SU-DHL-6 (cell line): ENCODE results near the gene L3MBTL4.

Source experiments
- H2AFZ ChIP-seq: fragments of 200-600 bp; sonication (generic); 2 replicates; pipeline ENCODE4 v1.6.1; 2014; ENCODE audit warnings: low read depth, mild to moderate bottlenecking, moderate library complexity, mixed read lengths, antibody characterized with exemption, low read length; ENCODE audit not compliant: severe bottlenecking
- H3F3A ChIP-seq: fragments of 200-600 bp; shearing (Covaris generic); 2 replicates; pipeline ENCODE4 v1.6.0; 2016; ENCODE audit warnings: antibody characterized with exemption, mild to moderate bottlenecking; ENCODE audit not compliant: insufficient read depth
- H3K27ac ChIP-seq: fragments of 200-600 bp; sonication (generic); 2 replicates; pipeline ENCODE4 v1.5.1; 2016; ENCODE audit warnings: low read depth, mild to moderate bottlenecking, low read length, moderate library complexity, mixed read lengths
- H3K27me3 ChIP-seq: fragments of 200-600 bp; sonication (generic), shearing (Covaris generic); 2 replicates; pipeline ENCODE4 v1.6.0; 2014; ENCODE audit warnings: mild to moderate bottlenecking, low read length
- H3K36me3 ChIP-seq: fragments of 200-600 bp; sonication (generic); 2 replicates; pipeline ENCODE4 v1.6.1; 2014; ENCODE audit warnings: mild to moderate bottlenecking, low read length, mixed read lengths
- H3K4me2 ChIP-seq: fragments of 300-600, 200-600 bp; shearing (Covaris generic), sonication (generic); 2 replicates; pipeline ENCODE4 v1.6.0; 2014; ENCODE audit warnings: low read length, low read depth, mild to moderate bottlenecking; ENCODE audit not compliant: poor library complexity, severe bottlenecking
- H3K4me3 ChIP-seq: fragments of 200-600 bp; sonication (generic); 2 replicates; pipeline ENCODE4 v1.5.1; 2014; ENCODE audit warnings: antibody characterized with exemption, low read length, mild to moderate bottlenecking, mixed read lengths; ENCODE audit not compliant: insufficient read depth, poor library complexity, severe bottlenecking
- H3K79me2 ChIP-seq: fragments of 200-600 bp; sonication (generic); 2 replicates; pipeline ENCODE4 v1.6.1; 2014; ENCODE audit warnings: mild to moderate bottlenecking, low read length, moderate library complexity; ENCODE audit not compliant: insufficient read depth
- H3K9ac ChIP-seq: fragments of 200-600 bp; sonication (generic); 2 replicates; pipeline ENCODE4 v1.7.0; 2014; ENCODE audit warnings: mild to moderate bottlenecking, low read length
- H3K9me2 ChIP-seq: fragments of 200-600 bp; sonication (generic); replicated peaks from 2 replicates; pipeline ENCODE4 v1.6.1; 2014; ENCODE audit warnings: low read length; ENCODE audit not compliant: insufficient read depth
- H3K9me3 ChIP-seq: fragments of 200-600 bp; sonication (generic); 2 replicates; pipeline ENCODE4 v1.6.1; 2014; ENCODE audit warnings: low read length, mixed read lengths; ENCODE audit not compliant: insufficient read depth
- H4K20me1 ChIP-seq: fragments of 200-600 bp; sonication (generic); 2 replicates; pipeline ENCODE4 v1.6.1; 2014; ENCODE audit warnings: low read depth, mild to moderate bottlenecking, antibody characterized with exemption, low read length, moderate library complexity, mixed read lengths
- EZH2phosphoT487 ChIP-seq: fragments of 200-600 bp; sonication (generic), shearing (Covaris generic); conservative IDR thresholded peaks from 2 replicates; pipeline ENCODE4 v1.6.1; 2018; ENCODE audit warnings: mild to moderate bottlenecking, antibody characterized with exemption, low read length, moderate library complexity, mixed read lengths
- TF ChIP-seq, protein P1 (sequence below): fragments of 200-600 bp; sonication (generic); IDR thresholded peaks from one replicate; pipeline ENCODE4 v1.5.1; 2017; ENCODE audit warnings: antibody characterized with exemption, mild to moderate bottlenecking, low read length, moderate library complexity; ENCODE audit not compliant: insufficient read depth, poor library complexity, severe bottlenecking

The L3MBTL4 gene

GRCh38 chr18:6397931-6398566 lies 16.7 kb downstream of the L3MBTL4 start:
- no peak overlapping the region for H3K4me2 ChIP-seq
- no peak overlapping the region for H2AFZ ChIP-seq
- no peaks in the 10 kb centered on the region for H3K36me3 ChIP-seq
- no peak overlapping the region for H3K27ac ChIP-seq
- H3F3A ChIP-seq = no peaks in the 10 kb centered on the region
- TF ChIP-seq EZH2phosphoT487 = no peak
- TF ChIP-seq, protein P1, sequence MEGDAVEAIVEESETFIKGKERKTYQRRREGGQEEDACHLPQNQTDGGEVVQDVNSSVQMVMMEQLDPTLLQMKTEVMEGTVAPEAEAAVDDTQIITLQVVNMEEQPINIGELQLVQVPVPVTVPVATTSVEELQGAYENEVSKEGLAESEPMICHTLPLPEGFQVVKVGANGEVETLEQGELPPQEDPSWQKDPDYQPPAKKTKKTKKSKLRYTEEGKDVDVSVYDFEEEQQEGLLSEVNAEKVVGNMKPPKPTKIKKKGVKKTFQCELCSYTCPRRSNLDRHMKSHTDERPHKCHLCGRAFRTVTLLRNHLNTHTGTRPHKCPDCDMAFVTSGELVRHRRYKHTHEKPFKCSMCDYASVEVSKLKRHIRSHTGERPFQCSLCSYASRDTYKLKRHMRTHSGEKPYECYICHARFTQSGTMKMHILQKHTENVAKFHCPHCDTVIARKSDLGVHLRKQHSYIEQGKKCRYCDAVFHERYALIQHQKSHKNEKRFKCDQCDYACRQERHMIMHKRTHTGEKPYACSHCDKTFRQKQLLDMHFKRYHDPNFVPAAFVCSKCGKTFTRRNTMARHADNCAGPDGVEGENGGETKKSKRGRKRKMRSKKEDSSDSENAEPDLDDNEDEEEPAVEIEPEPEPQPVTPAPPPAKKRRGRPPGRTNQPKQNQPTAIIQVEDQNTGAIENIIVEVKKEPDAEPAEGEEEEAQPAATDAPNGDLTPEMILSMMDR = no peak
- no peaks in the 10 kb centered on the region for H4K20me1 ChIP-seq
- no peaks in the 10 kb centered on the region for H3K9me3 ChIP-seq
- H3K9ac ChIP-seq = no peak overlapping the region
- H3K4me3 ChIP-seq = no peak overlapping the region
- no peaks in the 10 kb centered on the region for H3K9me2 ChIP-seq
- H3K79me2 ChIP-seq = no peaks in the 10 kb centered on the region
- no peaks in the 10 kb centered on the region for H3K27me3 ChIP-seq

- Histone ChIP-seq H2AFZ (no peak overlapping the region), H3K27ac (no peak overlapping the region), H3F3A (no peaks in the 10 kb centered on the region), H3K27me3 (no peaks in the 10 kb centered on the region), H4K20me1 (no peaks in the 10 kb centered on the region), H3K4me2 (no peak overlapping the region), H3K36me3 (no peaks in the 10 kb centered on the region), H3K9ac (no peak overlapping the region), H3K79me2 (no peaks in the 10 kb centered on the region), H3K9me2 (no peaks in the 10 kb centered on the region), H3K9me3 (no peaks in the 10 kb centered on the region), H3K4me3 (no peak overlapping the region)
- TF ChIP-seq EZH2phosphoT487 = no peak
- TF ChIP-seq, protein P1 = no peak
Observed at GRCh38 chr18:6396847-6397246, 17.9 kb downstream of the L3MBTL4 start.

- H2AFZ ChIP-seq = no peak overlapping the region
- H3F3A ChIP-seq = no peaks in the 10 kb centered on the region
- H3K9ac ChIP-seq = no peak overlapping the region
- TF ChIP-seq, protein P1 = no peak
- TF ChIP-seq EZH2phosphoT487 = no peak
- H3K36me3 ChIP-seq = no peaks in the 10 kb centered on the region
- H3K27me3 ChIP-seq = no peaks in the 10 kb centered on the region
- no peaks in the 10 kb centered on the region for H3K79me2 ChIP-seq
- no peaks in the 10 kb centered on the region for H3K9me3 ChIP-seq
- H3K4me2 ChIP-seq = no peak overlapping the region
- H3K9me2 ChIP-seq = no peaks in the 10 kb centered on the region
- no peaks in the 10 kb centered on the region for H4K20me1 ChIP-seq
- H3K4me3 ChIP-seq = no peak overlapping the region
- H3K27ac ChIP-seq = no peak overlapping the region
Observed at GRCh38 chr18:6396276-6396675, 18.4 kb downstream of the L3MBTL4 start.
